Fibroblast of the conjunctiva (primary cell): ENCODE data around the gene C14orf93.
A peak's percentile ranks its signal among the peaks of the same experiment; 100 is the strongest.

Experiments used
- DNase-seq: peaks from one replicate; pipeline ENCODE4 v3.0.0-alpha.2; 2010; ENCODE audit warnings: low read depth

C14orf93 gene

GRCh38 chr14:23009939-23010726 lies at the start of gene C14orf93:
C14orf93 (minus strand) TSS chr14:23010143; CDS start chr14:22999023, 11,120 bp downstream.
- DNase-seq, result peak; percentile 24

- no peak for DNase-seq
Observed at GRCh38 chr14:23058654-23059504, 48.9 kb upstream of the C14orf93 start.

- peak; percentile 75 for DNase-seq
Observed at GRCh38 chr14:23057757-23058653, 48.1 kb upstream of the C14orf93 start.

GRCh38 chr14:23056956-23057756 lies 47.2 kb upstream of the C14orf93 start, which contains the start of gene CDH24:
CDH24 (minus strand) TSS chr14:23057520; CDS start chr14:23055733, 1,787 bp downstream.
- DNase-seq, result no peak

- DNase-seq, result no peak
Observed at GRCh38 chr14:23056145-23056955, 46.4 kb upstream of the C14orf93 start.

- no peak for DNase-seq
Observed at GRCh38 chr14:23055621-23056144, 45.7 kb upstream of the C14orf93 start.

GRCh38 chr14:23055147-23055550 lies 45.2 kb upstream of the C14orf93 start:
- no peak for DNase-seq

GRCh38 chr14:23054000-23054811 lies 44.3 kb upstream of the C14orf93 start:
- DNase-seq, result no peak

GRCh38 chr14:23053426-23053825 lies 43.5 kb upstream of the C14orf93 start:
- no peak for DNase-seq

GRCh38 chr14:23052671-23053070 lies 42.7 kb upstream of the C14orf93 start:
- DNase-seq, result no peak

- DNase-seq, result no peak
Observed at GRCh38 chr14:23052182-23052623, 42.3 kb upstream of the C14orf93 start.

- DNase-seq, result no peak
Observed at GRCh38 chr14:23051141-23052057, 41.5 kb upstream of the C14orf93 start.

GRCh38 chr14:23049011-23049410 lies 39.1 kb upstream of the C14orf93 start:
- no peak for DNase-seq

- no peak for DNase-seq
Observed at GRCh38 chr14:23047751-23048693, 38.1 kb upstream of the C14orf93 start.

- DNase-seq, result no peak
Observed at GRCh38 chr14:23047034-23047634, 37.2 kb upstream of the C14orf93 start.
